ENCODE data around the gene MOCS3. TPM values are rescaled to one million over a fixed set of nuclear protein-coding genes. Genes with fewer than 3 reads are reported as not detected.
"Not testable (repeated sequence)": the region's sequence is repeated elsewhere in the genome, so short reads cannot be mapped to it uniquely, and the experiment has no call there.

MOCS3 gene
- total RNA-seq, 1 donor from 2014 or later, result 5.1 TPM

DNA sequence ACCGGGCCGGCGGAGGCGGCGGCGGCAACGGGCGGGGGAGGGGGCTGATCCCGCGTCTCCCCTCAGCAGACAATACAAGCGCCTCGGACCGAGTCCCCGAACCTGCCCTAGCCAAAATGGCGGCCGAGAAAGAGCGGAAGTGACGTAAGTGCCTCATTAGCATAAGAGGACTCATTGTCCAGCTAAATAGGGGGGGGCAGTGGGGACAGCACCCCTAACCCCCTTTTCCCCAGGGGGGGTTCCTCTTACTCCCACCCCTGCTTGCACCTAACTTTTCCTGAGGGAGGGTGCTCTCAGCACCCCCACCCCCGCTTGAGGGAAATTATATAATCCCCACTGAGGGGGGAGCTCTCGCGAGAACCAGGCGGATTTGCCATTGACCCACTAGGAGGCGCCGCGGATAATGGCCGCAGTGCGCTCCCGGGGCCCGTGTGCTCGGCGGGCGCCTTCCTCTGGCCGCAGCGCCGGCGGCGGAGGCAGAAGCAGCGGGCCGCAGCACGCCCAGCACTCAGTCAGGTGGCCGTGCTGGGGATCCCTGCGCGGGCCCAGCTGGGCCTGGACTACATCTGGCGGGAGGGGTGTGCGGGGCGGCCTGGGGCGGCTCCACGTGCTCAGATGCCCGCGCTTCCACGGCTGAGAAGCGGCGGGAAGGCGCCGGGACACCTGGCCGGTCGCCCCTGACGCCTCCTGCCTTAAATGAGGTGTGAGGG lies 27.2 kb upstream of the MOCS3 start, which contains the start of gene ADNP:
TSS of gene ADNP (minus strand) at position 132 of the 710 bp plus-strand sequence. CDS start 27,441 bp downstream, outside the sequence.
- intact Hi-C loops (cut with micrococcal nuclease), result loop anchor here (1.0 to 10.0 kb wide), 4 partner anchors 27 to 1017 kb away; partner anchors contain the start of genes DPM1, MOCS3, PARD6B and SPATA2

DNA sequence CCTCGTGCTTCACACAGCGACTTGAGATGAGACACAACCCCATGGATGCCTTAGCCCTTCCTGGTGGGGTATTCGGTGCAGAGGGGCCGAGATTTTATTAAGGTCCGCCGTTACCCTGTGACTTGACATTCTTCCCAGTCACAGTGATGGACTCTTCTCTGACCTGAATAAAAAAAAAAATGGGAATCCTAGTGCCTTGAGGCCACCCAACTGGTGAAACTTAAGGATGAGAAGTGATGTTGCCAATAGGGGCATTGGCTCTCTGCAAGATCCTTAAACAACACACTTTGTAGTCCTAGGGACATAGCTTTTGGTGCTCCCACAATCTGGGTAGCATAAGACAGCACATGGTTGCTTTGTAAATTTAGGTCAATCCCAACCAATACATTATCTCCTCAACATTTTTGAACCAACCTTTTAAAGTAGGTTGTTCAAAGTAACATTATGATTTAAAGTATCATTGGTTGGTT lies 26.6 kb upstream of the MOCS3 start:
- intact Hi-C loops (cut with micrococcal nuclease), result loop anchor here (10.0 kb wide), 1 partner anchor 1017 kb away; the partner anchor contains the start of gene SPATA2

DNA sequence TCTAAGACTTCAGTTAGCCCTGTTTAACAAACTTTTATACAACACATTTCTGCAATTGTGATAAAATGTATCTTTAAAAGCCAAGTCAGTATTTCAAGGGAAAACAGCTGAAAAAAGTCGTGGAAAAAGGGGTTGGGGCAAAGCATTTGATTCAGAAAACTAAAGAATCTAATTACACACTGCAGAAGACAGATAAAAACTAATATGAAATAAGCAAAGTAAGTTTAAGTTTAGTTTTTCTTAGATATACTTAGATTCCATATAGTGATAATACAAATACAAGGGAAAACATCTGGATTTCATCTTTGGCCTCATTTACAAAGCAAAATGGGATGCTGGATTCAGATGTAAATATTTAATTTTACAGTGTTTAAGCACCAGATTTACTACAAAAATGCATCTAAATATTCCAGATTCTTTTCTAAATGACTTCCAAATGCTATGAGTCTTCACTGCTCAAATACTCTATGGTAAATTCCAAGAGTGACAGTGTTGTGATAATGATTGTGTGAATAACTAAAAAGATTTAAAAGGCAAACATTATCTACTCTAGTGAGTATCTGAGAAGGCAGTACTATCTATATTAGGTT lies 25.8 kb upstream of the MOCS3 start:
- intact Hi-C loops (cut with micrococcal nuclease), result loop anchor here (10.0 kb wide), 1 partner anchor 1018 kb away; the partner anchor contains the start of gene SPATA2

DNA sequence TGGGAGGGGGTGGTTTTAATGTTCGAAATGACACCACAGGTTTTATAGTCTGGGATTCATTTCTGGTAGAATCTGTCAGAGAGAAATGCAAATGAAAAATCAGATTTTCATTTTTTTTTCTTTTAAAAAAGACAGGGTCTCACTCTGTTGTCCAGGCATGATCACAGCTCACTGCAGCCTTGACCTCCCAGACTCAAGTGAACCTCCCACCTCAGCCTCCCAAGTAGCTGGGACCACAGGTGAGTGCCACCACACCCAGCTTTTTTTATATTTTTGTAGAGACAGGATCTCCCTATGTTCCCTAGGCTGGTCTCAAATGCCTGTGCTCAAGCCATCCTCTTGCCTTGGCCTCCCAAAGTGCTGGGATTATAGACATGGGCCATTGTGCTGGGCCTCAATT lies 25.0 kb upstream of the MOCS3 start:
- intact Hi-C loops (cut with micrococcal nuclease), result loop anchor here (10.0 kb wide), 1 partner anchor 1019 kb away; the partner anchor contains the start of gene SPATA2

DNA sequence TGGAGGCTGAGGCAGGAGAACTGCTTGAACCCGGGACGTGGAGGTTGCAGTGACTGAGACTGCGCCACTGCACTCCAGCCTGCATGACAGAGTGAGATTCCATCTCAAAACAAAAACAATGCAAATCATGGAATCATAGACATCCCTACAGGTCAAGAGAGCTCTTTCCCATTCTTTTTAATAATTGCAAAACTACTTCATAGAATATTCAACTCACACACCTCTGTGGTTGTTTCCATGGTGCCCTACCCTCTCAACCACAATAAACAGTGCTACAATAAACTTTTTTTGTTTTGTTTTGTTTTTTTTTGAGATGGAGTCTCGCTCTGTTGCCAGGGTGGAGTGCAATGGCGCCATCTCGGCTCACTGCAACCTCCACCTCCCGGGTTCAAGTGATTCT lies 15.5 kb upstream of the MOCS3 start:
- intact Hi-C loops (cut with micrococcal nuclease), result no loop called here

DNA sequence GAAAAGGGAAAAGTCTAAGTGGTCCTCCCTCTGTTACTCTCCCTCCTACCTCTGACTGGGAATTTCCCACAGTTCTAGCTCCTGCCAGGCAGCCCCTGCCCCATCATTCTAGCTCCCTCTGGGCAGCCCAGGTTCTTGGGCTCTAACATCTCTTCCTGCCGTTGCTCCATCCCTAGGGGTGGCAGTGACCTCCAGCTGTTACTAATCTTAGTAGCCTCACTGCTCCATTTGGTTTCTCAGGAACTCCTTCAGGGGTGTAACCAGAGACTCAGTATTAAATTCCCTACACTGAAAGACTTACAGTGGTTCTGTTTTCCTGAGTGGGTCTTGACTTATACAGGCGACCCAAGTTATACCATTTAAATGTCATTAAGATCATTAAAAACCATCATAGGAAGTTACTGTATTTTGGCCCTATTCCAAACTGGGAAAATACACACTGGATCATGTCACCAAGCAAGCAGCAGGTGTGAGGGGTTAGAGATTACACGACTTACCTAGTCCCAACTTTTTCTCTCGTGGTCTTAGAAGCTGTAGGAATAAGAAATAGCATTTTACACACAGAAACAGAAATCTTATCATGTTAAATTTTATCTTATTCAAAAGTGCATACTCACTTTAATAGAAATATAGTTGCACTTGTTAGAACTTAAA lies 10.4 kb upstream of the MOCS3 start:
- intact Hi-C loops (cut with micrococcal nuclease), result no loop called here

DNA sequence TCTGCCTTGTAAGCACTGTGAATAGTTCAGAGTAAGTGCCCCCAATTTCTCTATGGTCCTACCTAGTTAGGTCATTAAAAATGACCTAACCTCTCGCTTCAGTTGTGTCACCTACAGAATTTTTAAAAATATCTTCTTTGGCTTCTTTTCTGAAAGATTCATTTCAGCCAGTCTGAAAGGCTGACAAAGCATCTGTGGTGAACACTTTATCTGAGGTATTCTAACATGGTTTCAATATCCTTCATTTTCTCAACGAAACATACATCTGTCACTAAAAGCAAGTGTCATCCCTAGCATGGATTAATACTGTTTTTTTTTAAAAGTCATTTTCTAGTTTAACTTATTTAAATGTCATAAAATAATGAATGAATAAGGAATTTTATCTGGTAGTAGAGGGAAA lies 5.4 kb upstream of the MOCS3 start:
- intact Hi-C loops (cut with micrococcal nuclease), result no loop called here

DNA sequence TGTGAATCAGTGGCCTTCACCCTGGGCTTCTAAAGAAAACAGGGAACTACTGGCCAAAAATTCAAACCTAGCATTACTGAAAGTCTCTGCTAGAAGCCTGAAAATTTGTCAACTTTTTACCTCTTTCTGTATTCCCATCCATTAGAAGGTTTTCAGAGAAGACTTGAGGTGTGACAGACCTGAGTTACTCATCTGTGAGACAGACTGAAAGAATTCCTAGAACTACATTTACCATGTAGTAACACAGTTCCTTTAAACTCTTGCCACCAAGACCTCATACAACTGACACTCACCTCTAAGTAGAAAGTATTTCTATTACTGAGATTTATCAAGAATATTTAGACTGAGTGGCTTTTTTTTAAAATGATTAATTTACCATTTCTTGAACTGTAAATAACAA lies 4.8 kb upstream of the MOCS3 start:
- intact Hi-C loops (cut with micrococcal nuclease), result no loop called here

DNA sequence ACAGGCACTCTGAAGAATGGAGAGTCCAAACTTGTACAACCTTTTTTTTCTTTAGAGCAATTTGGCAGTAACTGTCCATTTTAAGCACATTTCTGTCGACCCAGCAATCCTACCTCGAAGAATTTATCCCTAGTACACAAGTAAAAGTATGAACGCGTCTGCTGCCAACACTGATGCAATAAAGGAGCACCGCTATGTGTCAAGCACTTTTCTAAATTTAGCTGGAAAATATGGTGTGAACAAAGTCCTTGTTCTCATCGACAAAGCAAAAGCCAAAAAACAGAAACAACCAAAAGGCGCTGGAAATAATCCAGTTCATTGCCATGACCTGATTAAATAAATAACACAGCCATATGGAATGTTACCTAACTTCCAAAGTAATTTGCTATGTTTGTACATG lies 1.3 kb upstream of the MOCS3 start:
- intact Hi-C loops (cut with micrococcal nuclease), result loop anchor here (5.0 kb wide), 1 partner anchor 440 kb away; no protein-coding TSS in a partner anchor

DNA sequence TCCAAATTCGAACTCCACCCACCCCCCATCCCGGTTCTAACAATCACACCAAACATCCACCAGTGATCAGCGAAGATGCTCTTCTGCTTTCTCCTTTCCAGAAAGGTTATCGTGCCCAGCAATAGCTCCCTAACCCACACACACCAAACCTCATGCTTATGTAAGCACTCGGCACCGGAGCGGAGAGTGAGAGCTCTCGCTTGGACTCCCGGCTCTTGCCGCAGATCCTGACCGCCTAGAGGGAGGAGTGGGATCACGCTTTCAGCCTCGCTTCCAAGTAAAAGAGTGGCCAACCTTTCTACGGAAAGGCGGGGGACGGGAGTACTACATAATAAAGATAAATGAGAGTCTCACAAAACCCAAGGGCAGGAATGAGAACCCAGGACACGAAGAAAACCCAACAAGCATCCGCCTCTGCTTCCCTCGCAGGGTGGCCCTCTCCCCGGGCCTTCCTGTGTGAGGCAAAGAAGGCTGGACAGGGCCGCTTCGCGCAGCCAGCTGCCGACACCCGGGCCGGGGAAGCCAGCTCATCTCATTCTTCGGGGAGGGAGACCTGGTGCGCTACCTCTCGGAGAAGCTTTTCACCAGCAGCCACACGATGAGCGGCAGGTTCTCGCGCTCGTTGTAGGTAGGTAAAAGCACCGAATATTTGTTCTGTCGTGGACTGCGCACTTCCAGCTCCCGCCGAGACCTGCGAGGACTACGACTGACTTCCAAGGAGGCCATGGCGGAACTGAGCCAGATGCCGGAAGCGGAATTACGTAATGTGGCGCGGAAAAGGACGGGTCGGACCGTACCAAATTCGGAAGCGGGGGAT lies 612 bp upstream of the MOCS3 start, which contains the start of gene DPM1:
TSS of gene DPM1 (minus strand) at position 735 of the 817 bp plus-strand sequence. CDS start at position 726, 9 bp downstream.
- intact Hi-C loops (cut with micrococcal nuclease), result loop anchor here (1.0 to 5.0 kb wide), 6 partner anchors 27 to 442 kb away; partner anchors contain the start of genes ADNP and PARD6B

DNA sequence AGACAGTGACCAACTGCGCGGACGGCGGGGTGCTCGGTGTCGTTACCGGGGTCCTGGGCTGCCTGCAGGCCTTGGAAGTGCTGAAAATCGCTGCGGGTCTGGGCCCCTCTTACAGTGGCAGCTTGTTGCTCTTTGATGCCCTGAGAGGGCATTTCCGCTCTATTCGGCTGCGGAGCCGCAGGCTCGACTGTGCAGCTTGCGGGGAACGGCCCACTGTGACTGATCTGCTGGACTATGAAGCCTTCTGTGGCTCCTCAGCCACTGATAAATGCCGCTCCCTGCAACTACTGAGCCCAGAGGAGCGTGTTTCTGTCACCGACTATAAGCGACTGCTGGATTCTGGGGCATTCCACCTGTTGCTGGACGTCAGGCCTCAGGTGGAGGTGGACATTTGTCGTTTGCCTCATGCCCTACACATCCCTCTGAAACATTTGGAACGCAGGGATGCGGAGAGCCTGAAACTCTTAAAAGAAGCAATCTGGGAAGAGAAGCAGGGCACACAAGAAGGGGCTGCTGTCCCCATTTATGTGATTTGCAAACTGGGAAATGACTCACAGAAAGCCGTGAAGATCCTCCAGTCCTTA lies 1.0 kb downstream of the MOCS3 start:
- intact Hi-C loops (cut with micrococcal nuclease), result loop anchor here (2.0 to 5.0 kb wide), 3 partner anchors 21 to 442 kb away; partner anchors contain the start of gene PARD6B

DNA sequence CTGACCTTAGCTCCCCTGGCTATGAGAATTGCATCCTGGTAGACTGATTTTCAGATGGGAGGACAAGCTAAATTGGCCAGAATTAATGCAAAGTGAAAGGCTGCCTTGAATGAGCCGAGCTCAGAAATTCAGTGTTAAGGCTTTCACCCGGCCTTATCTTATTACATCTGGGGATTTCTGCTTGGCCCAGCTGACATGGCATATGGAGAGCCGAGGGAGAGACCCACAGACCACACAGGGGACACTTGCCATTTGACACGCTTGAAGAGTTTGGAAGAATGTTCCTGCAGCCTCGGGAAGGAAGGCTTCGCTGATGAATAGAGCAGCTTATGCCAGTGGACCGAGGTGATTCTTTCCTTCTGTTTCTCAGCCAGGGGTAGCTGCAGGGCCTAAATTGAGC lies 9.0 kb downstream of the MOCS3 start:
- intact Hi-C loops (cut with micrococcal nuclease), result no loop called here

DNA sequence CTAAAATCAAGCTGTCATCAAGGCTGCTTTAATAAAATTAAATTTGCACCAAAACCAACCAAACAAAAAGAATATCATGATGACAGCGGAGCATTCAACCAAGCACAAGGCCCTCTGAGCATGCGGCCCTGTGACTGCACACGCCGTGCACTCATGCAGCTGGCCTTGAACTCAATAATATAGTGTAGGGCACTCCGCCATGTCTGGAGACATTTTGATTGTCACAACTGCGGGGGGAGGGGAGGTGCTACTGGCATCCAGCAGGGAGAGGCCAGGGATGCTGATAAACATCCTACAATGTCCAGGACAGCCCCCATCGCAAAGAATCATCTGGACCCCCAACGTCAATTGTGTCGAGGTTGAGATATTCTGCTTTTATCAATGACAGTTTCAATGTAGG lies 9.7 kb downstream of the MOCS3 start:
- intact Hi-C loops (cut with micrococcal nuclease), result no loop called here

DNA sequence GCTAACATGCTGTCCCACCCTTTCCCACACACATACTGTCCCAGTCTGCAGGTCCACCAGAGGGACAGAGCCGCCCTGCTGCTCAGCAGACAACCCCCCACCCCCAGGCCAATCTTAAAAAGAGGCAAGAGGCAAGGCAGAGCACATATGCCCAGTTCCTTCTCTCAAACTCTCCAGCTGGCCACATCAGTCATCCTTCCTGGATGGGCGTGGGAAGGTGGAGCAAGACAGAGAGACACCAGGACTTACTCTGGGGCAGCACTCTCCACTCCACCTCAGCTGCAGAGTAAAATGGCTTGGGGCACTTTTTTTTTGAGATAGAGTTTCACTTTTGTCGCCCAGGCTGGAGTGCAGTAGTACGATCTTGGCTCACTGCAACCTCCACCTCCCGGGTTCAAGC lies 10.8 kb downstream of the MOCS3 start:
- intact Hi-C loops (cut with micrococcal nuclease), result no loop called here

DNA sequence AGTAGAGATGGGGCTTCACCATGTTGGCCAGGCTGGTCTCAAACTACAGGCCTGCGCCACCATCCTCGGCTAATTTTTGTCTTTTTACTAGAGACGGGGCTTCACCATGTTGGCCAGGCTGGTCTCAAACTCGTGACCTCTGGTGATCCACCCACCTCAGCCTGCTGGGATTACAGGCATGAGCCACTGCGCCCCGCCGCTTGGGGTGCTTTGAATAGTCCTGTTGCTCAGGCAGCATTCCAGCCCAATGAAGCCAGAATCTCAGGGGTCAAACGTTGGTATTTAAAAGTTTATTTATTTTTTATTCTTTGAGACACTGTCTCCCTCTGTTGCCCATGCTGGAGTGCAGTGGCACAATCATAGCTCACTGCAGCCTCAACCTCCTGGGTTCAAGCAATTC lies 11.3 kb downstream of the MOCS3 start:
- intact Hi-C loops (cut with micrococcal nuclease), result no loop called here

DNA sequence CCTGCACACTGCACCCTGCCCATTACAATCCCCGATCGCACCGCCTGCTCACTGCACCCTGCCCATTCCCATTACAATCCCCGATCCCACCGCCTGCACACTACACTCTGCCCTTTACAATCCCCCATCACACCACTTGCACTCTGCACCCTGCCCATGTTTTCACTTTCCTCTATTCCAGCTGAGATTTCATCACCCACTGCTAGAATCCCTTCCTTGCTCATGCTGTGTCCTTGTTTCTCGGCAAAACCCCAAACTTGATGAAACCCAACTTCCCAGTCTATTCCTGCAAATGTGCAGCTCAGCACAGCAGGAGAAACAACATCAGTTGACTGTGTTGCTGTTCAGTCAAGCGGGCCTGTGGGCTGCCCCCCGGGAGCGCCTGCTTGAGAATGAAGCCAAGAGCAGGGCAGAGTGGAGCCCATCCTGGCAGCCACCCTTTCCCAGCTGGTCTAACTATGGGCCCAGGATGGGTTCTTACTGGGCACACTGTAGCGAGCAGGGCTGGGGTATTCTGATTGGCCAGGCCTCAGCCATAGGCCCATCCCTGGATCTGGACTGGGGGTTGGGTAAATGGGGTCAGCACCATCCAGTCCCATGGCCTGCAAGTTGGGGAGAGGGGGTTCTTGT lies 17.2 kb downstream of the MOCS3 start:
- intact Hi-C loops (cut with micrococcal nuclease), result no loop called here

DNA sequence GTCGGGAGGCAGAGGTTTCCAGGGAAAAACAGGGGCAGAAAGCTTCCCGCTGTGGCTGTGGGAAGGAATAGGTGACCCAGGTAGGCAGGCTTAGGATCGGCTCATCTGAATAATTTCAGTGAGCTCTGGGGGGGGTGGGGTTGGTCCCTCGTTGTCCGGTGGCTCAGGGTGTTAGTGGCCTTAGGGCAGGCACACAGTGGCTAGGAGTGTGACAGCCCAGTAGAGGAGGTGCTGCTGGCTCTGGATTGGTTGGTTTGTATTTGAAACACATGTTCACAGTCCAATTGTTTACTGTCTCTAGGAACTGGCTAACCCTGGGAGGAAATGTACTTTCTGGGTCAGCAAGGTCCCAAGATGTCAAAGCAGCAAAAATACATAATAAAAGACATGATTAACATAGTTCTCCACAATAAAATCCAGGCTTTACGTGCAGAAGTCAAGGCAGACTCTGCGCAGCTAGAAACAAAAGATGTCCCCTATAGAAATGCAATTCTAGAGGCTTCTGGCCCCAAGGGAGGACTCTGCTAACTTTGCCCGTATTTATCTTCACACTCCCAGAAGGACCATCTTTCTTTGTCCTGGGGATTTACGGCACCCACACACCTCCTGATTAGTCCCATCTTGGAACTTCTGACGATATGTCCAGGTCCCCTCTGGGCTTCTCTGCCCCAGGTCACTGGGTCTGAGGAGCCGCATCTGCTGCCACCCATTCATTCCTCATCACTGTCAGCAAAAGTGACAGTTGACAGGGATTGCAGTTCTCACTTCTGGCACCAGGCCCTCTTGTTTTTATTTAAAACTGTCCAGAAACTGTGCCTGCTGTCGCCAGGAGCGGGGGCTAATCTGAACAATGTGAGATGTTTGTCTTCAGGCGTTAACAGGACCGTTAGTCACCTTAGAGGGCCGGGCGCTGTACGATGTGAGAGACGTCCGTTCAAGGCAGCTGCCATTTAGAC lies 18.7 kb downstream of the MOCS3 start:
- intact Hi-C loops (cut with micrococcal nuclease), result no loop called here

DNA sequence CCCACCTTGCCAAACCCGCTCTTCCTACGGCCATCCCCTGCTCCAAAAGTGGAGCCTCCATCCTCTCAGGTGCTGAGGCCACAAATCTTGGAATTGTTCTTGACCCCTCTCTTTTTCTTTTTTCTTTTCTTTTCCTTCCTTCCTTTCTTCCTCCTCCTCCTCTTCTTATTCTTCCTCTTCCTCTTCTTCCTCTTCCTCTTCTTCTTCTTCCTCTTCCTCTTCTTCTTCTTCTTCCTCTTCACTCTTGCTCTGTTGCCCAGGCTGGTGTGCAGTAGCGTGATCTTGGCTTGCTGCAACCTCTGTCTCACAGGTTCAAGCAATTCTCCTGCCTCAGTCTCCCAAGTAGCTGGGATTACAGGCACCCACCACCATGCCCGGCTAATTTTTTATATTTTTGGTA lies 19.9 kb downstream of the MOCS3 start:
- intact Hi-C loops (cut with micrococcal nuclease), result not testable (repeated sequence)
